Left forelimb (tissue), 1 donor: ENCODE results near the gene GRAMD1C.

Source experiments
- DNase-seq: peaks from one replicate; pipeline ENCODE4 v3.0.0-alpha.2; 2018; ENCODE audit warnings: low spot score

The GRAMD1C gene

GRCh38 chr3:113952921-113953320 is 114.3 kb downstream of the GRAMD1C start:
- DNase-seq, result no peak

GRCh38 chr3:113953677-113954076 is 115.1 kb downstream of the GRAMD1C start:
- DNase-seq, result no peak

- DNase-seq, result no peak
Observed at GRCh38 chr3:113954091-113954685, 115.6 kb downstream of the GRAMD1C start.

GRCh38 chr3:113963879-113964278 is 125.3 kb downstream of the GRAMD1C start:
- no peak for DNase-seq

- no peak for DNase-seq
Observed at GRCh38 chr3:113966172-113966571, 127.6 kb downstream of the GRAMD1C start.

- DNase-seq, result no peak
Observed at GRCh38 chr3:113968986-113969385, 130.4 kb downstream of the GRAMD1C start.

- DNase-seq, result no peak
Observed at GRCh38 chr3:113977822-113978221, 139.2 kb downstream of the GRAMD1C start.

- DNase-seq, result no peak
Observed at GRCh38 chr3:113979916-113980315, 141.3 kb downstream of the GRAMD1C start.

GRCh38 chr3:113981803-113982202 is 143.2 kb downstream of the GRAMD1C start:
- DNase-seq, result no peak

GRCh38 chr3:113983544-113983943 is 145.0 kb downstream of the GRAMD1C start:
- DNase-seq, result no peak

- DNase-seq, result no peak
Observed at GRCh38 chr3:113985541-113985940, 147.0 kb downstream of the GRAMD1C start.
